Skin epidermis (tissue), 12 donors: ENCODE measurements around the gene HNRNPUL1.

Experiments used
- H3K27ac ChIP-seq, 21 experiments: fragments of 200-600 bp; sonication (generic) in 11 of 21; one replicate each; pipeline ENCODE4 v1.5.0; 2020; ENCODE audit warnings: mild to moderate bottlenecking in 3 of 21, inconsistent platforms in 2 of 21, moderate library complexity in 2 of 21
- H3K4me3 ChIP-seq, 7 experiments: fragments of 200-600 bp; sonication (generic) in 2 of 7; one replicate each; pipeline ENCODE4 v1.5.0; 2020; ENCODE audit warnings: inconsistent platforms in 2 of 7, mild to moderate bottlenecking in 2 of 7, moderate library complexity in 1 of 7

Gene HNRNPUL1

GRCh38 chr19:41230067-41230857 lies 33.9 kb upstream of the HNRNPUL1 start:
- Histone ChIP-seq H3K27ac (peak overlapping the region in 4 of 21 experiments; percentile 10 to 49 (median 23)), H3K4me3 (no peak overlapping the region)

GRCh38 chr19:41232686-41233085 lies 31.5 kb upstream of the HNRNPUL1 start:
- peak overlapping the region in 2 of 21 experiments; percentile 17 to 36 for H3K27ac ChIP-seq

GRCh38 chr19:41233748-41234240 lies 30.4 kb upstream of the HNRNPUL1 start:
- no peak overlapping the region for H3K4me3 ChIP-seq
- H3K27ac ChIP-seq: peak overlapping the region in 4 of 21 experiments; percentile 26 to 49 (median 36)

More at GRCh38 chr19:41232686-41233085, 31.5 kb upstream of the HNRNPUL1 start:
- H3K4me3 ChIP-seq: no peak overlapping the region

GRCh38 chr19:41234512-41235168 lies 29.5 kb upstream of the HNRNPUL1 start:
- H3K4me3 ChIP-seq: no peak overlapping the region
- H3K27ac ChIP-seq: peak overlapping the region in 1 of 21 experiments; percentile 29

- Histone ChIP-seq H3K4me3 (no peak overlapping the region), H3K27ac (no peak overlapping the region)
These were observed 28.7 kb upstream of the HNRNPUL1 start for GRCh38 chr19:41235480-41235879.

GRCh38 chr19:41238244-41238643 lies 25.9 kb upstream of the HNRNPUL1 start:
- no peak overlapping the region for H3K27ac ChIP-seq
- H3K4me3 ChIP-seq: no peak overlapping the region

GRCh38 chr19:41239363-41239762 lies 24.8 kb upstream of the HNRNPUL1 start:
- Histone ChIP-seq H3K4me3 (no peak overlapping the region), H3K27ac (no peak overlapping the region)

GRCh38 chr19:41239961-41240574 lies 24.1 kb upstream of the HNRNPUL1 start:
- Histone ChIP-seq H3K4me3 (no peak overlapping the region), H3K27ac (no peak overlapping the region)

GRCh38 chr19:41241859-41242258 lies 22.3 kb upstream of the HNRNPUL1 start:
- no peak overlapping the region for H3K27ac ChIP-seq

GRCh38 chr19:41244117-41244516 lies 20.1 kb upstream of the HNRNPUL1 start:
- Histone ChIP-seq H3K4me3 (no peak overlapping the region), H3K27ac (no peak overlapping the region)

More at GRCh38 chr19:41241859-41242258, 22.3 kb upstream of the HNRNPUL1 start:
- H3K4me3 ChIP-seq: no peak overlapping the region

GRCh38 chr19:41245843-41246242 lies 18.3 kb upstream of the HNRNPUL1 start:
- no peak overlapping the region for H3K4me3 ChIP-seq
- no peak overlapping the region for H3K27ac ChIP-seq

GRCh38 chr19:41248895-41249294 lies 15.3 kb upstream of the HNRNPUL1 start:
- Histone ChIP-seq H3K4me3 (no peak overlapping the region), H3K27ac (no peak overlapping the region)

- Histone ChIP-seq H3K27ac (no peak overlapping the region), H3K4me3 (no peak overlapping the region)
These were observed 14.3 kb upstream of the HNRNPUL1 start for GRCh38 chr19:41249707-41250423.

- no peak overlapping the region for H3K27ac ChIP-seq
- no peak overlapping the region for H3K4me3 ChIP-seq
These were observed 10.5 kb upstream of the HNRNPUL1 start for GRCh38 chr19:41253660-41254059.

- no peak overlapping the region for H3K4me3 ChIP-seq
- no peak overlapping the region for H3K27ac ChIP-seq
These were observed 9.0 kb upstream of the HNRNPUL1 start for GRCh38 chr19:41255171-41255570.

GRCh38 chr19:41261474-41262190 lies 2.5 kb upstream of the HNRNPUL1 start:
- peak overlapping the region; percentile 56 to 88 (median 58) for H3K4me3 ChIP-seq
- H3K27ac ChIP-seq: peak overlapping the region in 20 of 21 experiments; percentile 12 to 99 (median 96)

- H3K4me3 ChIP-seq: peak overlapping the region; percentile 56 to 88 (median 58)
- H3K27ac ChIP-seq: peak overlapping the region; percentile 78 to 99 (median 96)
These were observed 926 bp upstream of the HNRNPUL1 start for GRCh38 chr19:41263042-41263849.
